Psoas muscle (tissue), 8 donors: ENCODE results near the gene ACLY. TPM values are rescaled to one million over a fixed set of nuclear protein-coding genes. Genes with fewer than 3 reads are reported as not detected.

Experiments used
- ATAC-seq, 4 donors: fragments of 200-7000 bp; cut with Tn5 transposase; one replicate each; pipeline ENCODE4 v1.9.1; 2020; ENCODE audit warnings: moderate library complexity in 3 of 4, mild to moderate bottlenecking in 2 of 4
- DNase-seq, 2 donors: peaks; one replicate each; pipeline ENCODE4 v3.0.0-alpha.2; 2020
- H3K27ac ChIP-seq: fragments of 200-600 bp; one replicate; pipeline ENCODE4 v1.8.0; 2022
- H3K27me3 ChIP-seq, 3 donors: fragments of 200-600 bp in 1 of 3; one replicate each; pipeline versions ENCODE4 v1.6.1 to v1.8.0; 2013 to 2022; ENCODE audit warnings: low read length in 2 of 3, mild to moderate bottlenecking in 2 of 3, moderate library complexity in 1 of 3; ENCODE audit not compliant: insufficient read depth in 3 of 3
- H3K36me3 ChIP-seq, 2 donors: fragments of 200-600 bp in 1 of 2; one replicate each; pipeline versions ENCODE4 v1.6.1 to v1.8.0; 2013 to 2022; ENCODE audit warnings: low read depth in 1 of 2, mild to moderate bottlenecking in 1 of 2, moderate library complexity in 1 of 2; ENCODE audit not compliant: insufficient read depth in 1 of 2
- H3K4me1 ChIP-seq: fragments of 200-600 bp; one replicate; pipeline ENCODE4 v1.8.0; 2022
- H3K4me3 ChIP-seq: fragments of 200-600 bp; one replicate; pipeline ENCODE4 v1.8.0; 2022; ENCODE audit warnings: mild to moderate bottlenecking
- H3K9me3 ChIP-seq: fragments of 200-600 bp; one replicate; pipeline ENCODE4 v1.8.0; 2022
- WGBS, 3 donors: extraction: QIAGEN DNeasy Blood & Tissue Kit; methylation state at CpG; one replicate each; pipeline versions ENCODE4 v1.1.6 to v1.1.7; 2013; 5-methylcytosine and 5-hydroxymethylcytosine counted together
- intact Hi-C, 2 donors: fragments of 100-400 bp; cut with DNase I; formaldehyde crosslinking; loops; one replicate each; pipeline versions ENCODE4 v1.11.0 to v1.14.2; 2022
- polyA plus RNA-seq, 3 donors: library from polyadenylated mRNA; stranded (reverse); fragments of 200-250 nt; gene quantifications; one replicate each; pipeline ENCODE4 v1.2.3, GENCODE V29; 2013
- total RNA-seq, 4 donors: library from RNA; stranded (reverse); fragmentation: NEBNext Ultra II Directional in 2 of 4; extraction: Animal tissue kit (Norgen Biotek cat#: 25700) in 2 of 4; gene quantifications; one replicate each; pipeline versions ENCODE4 v1.2.1 to v1.2.4, GENCODE V29; 2021 to 2023
- TF ChIP-seq, protein P1 (sequence below): fragments of 200-600 bp; IDR thresholded peaks from one replicate; pipeline ENCODE4 v1.8.0; 2022; ENCODE audit warnings: antibody characterized with exemption
- donor health status: healthy with polysubstance abuse.
- donor health status: DM: no; HTN: no; CAD: no; lungs with moderate emphysema.
- donor health status: Bipolar disorder and iron deficiency.
- donor health status: healthy.
- donor health status: DM: yes; HTN: yes; CAD: no.
- donor health status: DM: no; HTN: no; CAD: no.
- donor health status: DM: no; HTN: no; CAD: no.
- donor health status: DM: yes; HTN: yes; CAD: no.

The ACLY gene
- total and polyA plus RNA-seq, 7 donors: 10.5 to 24.1 (median 20.2) TPM

DNA sequence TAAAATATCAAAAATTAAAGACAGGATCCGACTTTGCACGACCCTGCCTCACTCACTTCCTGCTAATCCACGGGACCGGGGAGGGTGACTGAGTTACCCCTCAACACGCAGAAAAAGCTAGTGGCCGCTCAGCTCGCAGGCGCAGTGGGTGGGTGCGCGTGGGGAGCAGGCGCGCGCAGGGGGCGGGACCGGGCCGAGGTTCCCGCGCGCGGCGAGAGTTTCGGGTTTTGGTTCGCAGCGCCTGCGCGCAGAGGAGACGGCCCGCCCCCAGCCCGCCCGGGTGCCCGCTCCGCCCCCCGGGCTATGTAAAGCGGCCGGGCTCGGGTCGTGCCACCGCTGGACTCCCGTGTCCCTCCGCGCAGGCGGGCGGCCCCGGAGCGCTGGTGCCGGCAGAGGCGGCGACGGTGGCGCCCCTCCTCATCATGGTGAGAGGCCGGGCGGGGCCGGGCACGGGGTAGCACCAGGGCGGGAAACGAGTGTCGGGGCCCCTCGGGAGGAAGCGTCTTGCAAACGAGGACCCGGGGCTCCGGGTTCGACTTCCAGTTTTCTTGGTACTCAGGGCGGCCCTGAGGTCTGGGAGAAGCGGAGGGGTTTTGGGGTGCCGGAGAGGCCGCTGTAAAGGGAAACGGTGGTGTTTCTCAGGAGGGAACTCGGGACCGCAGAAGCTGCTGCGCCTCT, 47.9 kb upstream of the ACLY start, which contains the start of gene CNP:
Gene CNP, plus strand, starts transcription at position 333 of the 678 bp plus-strand sequence. Its CDS starts 90 bp downstream, at position 423.
- Histone ChIP-seq H3K4me1 (peaks cover 32% of the 10 kb centered on the region), H3K36me3 (peaks cover 0 to 26% of the 10 kb centered on the region in 2 donors), H3K9me3 (no peaks in the 10 kb centered on the region), H3K27ac (peak within 1 kb of the TSS; percentile 89), H3K27me3 (no peaks in the 10 kb centered on the region), H3K4me3 (peak within 1 kb of the TSS; percentile 82)
- TF ChIP-seq, protein P1, sequence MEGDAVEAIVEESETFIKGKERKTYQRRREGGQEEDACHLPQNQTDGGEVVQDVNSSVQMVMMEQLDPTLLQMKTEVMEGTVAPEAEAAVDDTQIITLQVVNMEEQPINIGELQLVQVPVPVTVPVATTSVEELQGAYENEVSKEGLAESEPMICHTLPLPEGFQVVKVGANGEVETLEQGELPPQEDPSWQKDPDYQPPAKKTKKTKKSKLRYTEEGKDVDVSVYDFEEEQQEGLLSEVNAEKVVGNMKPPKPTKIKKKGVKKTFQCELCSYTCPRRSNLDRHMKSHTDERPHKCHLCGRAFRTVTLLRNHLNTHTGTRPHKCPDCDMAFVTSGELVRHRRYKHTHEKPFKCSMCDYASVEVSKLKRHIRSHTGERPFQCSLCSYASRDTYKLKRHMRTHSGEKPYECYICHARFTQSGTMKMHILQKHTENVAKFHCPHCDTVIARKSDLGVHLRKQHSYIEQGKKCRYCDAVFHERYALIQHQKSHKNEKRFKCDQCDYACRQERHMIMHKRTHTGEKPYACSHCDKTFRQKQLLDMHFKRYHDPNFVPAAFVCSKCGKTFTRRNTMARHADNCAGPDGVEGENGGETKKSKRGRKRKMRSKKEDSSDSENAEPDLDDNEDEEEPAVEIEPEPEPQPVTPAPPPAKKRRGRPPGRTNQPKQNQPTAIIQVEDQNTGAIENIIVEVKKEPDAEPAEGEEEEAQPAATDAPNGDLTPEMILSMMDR: no peak
- intact Hi-C loops: loop anchor here (1.0 to 5.0 kb wide), 3 partner anchors 50 to 190 kb away; partner anchors contain the start of gene DNAJC7 (in 2 of the 2)
- DNase-seq: peak; percentile 93 to 95
- 0 to 1% (median 0%) methylated on average over 39 to 71 of the region's 71 CpGs for WGBS, 3 donors
- ATAC-seq: peak; percentile 89 to 93 (median 91)

DNA sequence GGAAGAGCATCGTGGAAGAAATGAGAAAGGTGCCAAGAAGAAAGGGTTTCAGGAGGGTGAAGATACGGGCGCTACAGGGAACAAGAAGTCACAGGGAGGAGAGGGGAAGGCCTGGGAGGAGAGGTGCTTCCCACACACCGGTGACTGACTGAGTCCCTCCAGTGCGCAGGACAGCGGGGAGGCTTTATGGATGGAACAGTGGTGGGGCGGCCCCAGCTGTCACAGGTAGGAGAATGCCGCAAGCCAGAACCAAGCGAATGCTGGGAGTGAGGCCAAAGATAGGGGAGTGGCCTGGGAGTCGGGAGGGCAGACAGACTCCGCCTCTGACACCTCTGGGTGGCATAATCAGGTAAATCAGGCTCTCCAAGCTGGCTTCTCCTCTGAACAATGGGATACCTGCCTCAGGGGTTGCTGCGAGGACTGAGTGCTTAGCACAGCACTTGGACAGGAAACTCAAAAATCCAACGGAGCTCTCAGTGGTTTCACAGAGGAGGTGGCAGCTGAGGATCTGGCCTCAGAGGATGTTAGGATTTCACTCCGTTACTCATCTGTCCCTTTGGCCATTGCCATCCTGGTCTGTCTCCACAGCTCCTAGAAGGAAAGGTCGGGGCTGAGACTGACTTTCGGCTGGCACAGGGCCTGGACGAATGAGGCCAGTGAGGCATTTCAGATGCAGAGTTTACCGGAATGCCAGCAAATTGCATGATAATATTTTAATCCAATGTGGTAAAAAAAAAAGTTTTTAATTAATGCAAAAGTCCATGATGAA, 47.1 kb upstream of the ACLY start:
- Histone ChIP-seq H3K36me3 (peaks cover 0 to 19% of the 10 kb centered on the region in 2 donors), H3K9me3 (no peaks in the 10 kb centered on the region), H3K4me1 (peaks cover 31% of the 10 kb centered on the region), H3K27me3 (no peaks in the 10 kb centered on the region), H3K27ac (peak overlapping the region; percentile 89), H3K4me3 (peak overlapping the region; percentile 82)
- 10 to 16% (median 13%) methylated on average over 18 of the region's 18 CpGs for WGBS, 3 donors
- TF ChIP-seq, protein P1: no peak
- DNase-seq (peak; percentile 50 to 70), ATAC-seq (peak; percentile 38 to 58 (median 46))
- intact Hi-C loops: loop anchor here (2.0 to 5.0 kb wide), 2 partner anchors 51 kb away; partner anchors contain the start of gene DNAJC7 (in 2 of the 2)

DNA sequence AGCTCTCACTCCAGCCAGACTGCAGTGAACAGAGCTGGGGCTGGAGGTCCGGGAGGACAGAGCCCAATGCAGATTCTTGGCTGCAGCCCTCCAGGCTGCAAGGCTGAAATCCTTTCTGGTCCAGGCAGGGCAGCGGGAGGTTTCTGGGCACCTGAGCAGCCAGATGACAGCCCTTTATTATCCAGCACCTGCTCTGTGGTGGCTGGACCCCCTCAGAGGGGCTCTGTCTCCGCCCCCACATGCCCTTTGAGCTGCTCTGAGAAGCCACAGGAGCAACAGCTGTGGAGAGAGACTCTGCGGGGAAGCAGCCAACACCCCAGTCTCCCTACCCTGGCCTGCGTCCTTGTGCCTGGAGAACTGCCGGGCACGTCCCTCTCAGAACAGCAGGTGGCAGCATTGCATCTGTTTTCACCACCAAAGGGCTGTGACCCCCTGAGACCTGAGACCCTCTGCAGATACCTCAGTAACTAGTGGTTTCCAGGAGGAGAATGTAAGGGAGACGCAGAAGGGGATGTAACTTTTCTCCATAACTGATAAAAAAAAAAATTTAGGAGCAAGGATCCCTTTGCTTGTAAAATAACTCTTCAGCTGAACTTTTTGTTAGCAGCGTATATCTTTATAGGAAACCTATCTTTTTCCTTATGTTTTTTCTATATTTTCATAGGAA, 44.1 kb upstream of the ACLY start:
- Histone ChIP-seq H3K4me3 (peak overlapping the region; percentile 18), H3K9me3 (no peaks in the 10 kb centered on the region), H3K27me3 (no peaks in the 10 kb centered on the region), H3K4me1 (peaks cover 33% of the 10 kb centered on the region), H3K36me3 (peaks cover 0 to under 1% of the 10 kb centered on the region in 2 donors), H3K27ac (peak overlapping the region; percentile 33)
- DNase-seq: peak; percentile 74 to 92
- TF ChIP-seq, protein P1: peak; percentile 82
- intact Hi-C loops: loop anchor here (1.0 to 5.0 kb wide), 3 partner anchors 100 to 154 kb away; no protein-coding TSS in a partner anchor
- 15 to 18% (median 16%) methylated on average over 9 of the region's 9 CpGs for WGBS, 3 donors
- peak; percentile 56 to 66 (median 62) for ATAC-seq

DNA sequence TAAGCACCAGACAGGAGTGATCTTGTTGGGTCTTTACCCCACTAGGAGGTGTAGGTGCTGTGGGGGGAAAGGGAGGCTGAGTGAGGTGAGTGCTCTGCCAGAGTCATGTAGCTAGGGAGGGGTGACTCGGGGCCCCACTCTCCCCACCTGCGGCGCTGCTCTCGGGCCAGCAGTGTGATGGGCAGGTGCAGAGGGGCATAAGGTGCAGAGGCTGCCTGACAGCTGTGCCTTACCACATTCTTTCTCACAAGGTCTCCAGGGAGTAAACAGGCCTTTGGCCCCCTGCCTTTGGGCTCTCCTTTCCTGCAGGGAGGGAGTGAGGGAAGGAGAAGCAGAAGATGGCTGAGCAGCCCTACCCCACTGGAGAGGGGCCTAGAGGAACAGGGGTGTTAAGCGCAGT, 43.4 kb upstream of the ACLY start:
- TF ChIP-seq, protein P1: no peak
- no peak for ATAC-seq
- H3K27me3 ChIP-seq: no peaks in the 10 kb centered on the region
- H3K36me3 ChIP-seq: no peaks in the 10 kb centered on the region
- H3K9me3 ChIP-seq: no peaks in the 10 kb centered on the region
- DNase-seq: no peak
- intact Hi-C loops: loop anchor here (2.0 to 5.0 kb wide), 2 partner anchors 155 kb away; no protein-coding TSS in a partner anchor
- H3K4me1 ChIP-seq: peaks cover 26% of the 10 kb centered on the region
- WGBS, 3 donors: 44 to 57% (median 45%) methylated on average over 5 of the region's 5 CpGs
- peak overlapping the region; percentile 33 for H3K27ac ChIP-seq
- H3K4me3 ChIP-seq: no peak overlapping the region
